ENCODE measurements around the gene UBE2D2.

Gene UBE2D2

DNA sequence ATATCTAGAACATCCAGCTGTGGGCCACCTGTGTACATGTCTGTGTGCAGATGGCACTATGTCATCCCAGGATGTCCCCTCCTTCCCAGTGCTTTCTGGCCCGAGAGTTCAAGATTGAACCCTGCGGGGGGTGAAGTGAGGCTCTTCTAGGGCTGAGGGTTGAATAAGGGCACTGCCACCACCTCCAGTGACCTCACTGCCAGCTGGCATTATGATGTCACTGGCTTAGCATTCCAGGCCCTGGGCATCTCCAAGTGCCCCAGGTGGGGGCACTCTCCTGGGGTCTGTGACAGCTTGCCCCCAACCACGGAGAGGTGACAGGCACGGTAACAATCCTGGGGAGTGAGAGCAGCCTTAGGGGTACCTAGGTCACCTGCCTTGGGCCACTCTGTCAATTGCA, 114.1 kb downstream of the UBE2D2 start:
- DNase-seq (ENCODE audit: low spot score) (no peak), FAIRE-seq (no peak)

DNA sequence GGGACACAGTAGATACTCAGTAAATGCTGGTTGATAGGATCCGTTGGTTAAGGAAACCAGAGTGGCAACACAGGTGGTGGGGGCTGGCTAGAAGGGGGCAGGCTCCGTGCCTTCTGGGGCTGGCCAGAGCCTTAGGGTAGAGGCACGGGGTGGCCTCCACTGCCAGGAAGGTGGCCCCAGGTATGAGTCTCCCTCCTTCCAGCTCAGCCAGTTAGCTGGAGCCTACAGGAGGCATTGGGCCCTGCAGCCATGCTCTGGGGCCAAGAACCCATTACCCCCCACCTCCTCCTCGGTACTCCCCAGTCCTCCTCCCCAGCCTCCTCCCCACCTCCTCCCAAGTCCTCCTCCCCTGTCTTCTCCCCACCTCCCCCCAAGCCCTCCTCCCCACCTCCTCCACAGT, 114.7 kb downstream of the UBE2D2 start:
- DNase-seq (ENCODE audit: low spot score) (no peak), FAIRE-seq (no peak)

DNA sequence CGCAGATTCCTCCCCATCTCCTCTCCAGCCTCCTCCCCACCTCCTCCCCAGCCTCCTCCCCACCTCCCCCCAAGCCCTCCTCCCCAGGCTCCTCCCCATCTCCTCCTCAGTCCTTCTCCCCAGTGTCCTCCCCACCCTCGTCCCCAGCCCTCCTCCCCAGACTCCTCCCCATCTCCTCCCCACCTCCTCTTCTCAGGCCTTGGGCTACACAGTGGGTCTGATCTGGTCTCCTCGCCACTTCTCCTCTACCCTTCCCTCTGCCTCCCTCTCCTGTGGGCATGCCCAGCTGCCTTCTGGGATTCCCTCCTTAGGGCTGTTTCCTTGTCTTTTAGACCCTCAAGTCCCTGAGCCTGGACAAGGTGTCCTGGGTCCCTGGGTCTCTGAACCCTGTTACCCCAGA, 115.3 kb downstream of the UBE2D2 start:
- no peak for DNase-seq (ENCODE audit: low spot score)
- no peak for FAIRE-seq

DNA sequence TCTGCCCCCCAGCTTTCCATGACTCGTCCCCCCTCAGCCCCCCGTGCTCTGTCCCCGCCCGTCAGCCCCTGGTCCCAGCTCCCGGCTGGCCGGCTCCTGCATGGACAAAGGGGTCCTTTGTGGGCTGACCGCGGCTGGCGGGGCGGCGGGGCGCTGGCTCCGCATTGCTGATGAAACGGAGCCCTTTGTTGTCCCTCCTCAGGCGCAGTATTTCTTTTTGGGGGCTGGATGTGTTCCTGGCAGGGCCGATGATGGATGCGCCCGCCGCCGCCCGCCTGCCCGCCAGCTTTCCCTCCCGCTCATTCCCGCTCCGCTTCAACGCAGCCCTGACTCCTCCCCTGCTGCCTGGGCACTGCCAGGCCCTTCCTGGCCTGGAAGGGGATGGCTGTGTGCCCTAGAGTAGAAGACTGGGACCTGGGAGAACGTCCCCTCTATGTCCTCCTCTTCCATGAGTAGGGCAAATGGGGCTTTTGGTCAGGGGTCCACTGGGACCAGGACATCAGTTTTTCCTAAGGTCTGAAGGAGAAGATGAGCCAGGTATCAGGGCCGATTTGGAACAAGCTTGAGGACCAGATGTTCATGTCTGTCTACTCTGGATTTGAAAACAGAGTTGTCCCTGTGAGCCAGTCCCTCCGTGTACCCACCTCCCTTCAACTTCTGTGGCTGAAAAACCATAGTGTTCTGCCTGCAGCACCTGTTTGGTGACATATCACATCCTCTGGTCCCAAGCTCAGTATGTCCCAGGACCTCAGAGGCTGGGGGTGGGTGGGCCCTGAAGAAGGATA, 116.0 kb downstream of the UBE2D2 start:
- no peak for DNase-seq (ENCODE audit: low spot score)
- no peak for FAIRE-seq

Data from RCC 7860 (cell line).